NCI-H2029 treated with DMSO at 0.1 percent for 48 hours (cell line): Measurements from ENCODE around the gene CCL25.
A peak's percentile ranks its signal among the peaks of the same experiment; 100 is the strongest.
"Not testable (repeated sequence)": the region's sequence is repeated elsewhere in the genome, so short reads cannot be mapped to it uniquely, and the experiment has no call there.

Experiments used
- DNase-seq: peaks from one replicate; lab custom pipeline; 2025; lab: John Stamatoyannopoulos, UW

Gene CCL25

GRCh38 chr19:8052464-8052859 is at the start of gene CCL25:
Gene CCL25, plus strand, starts transcription at chr19:8052760. Its CDS starts 290 bp downstream, at chr19:8053050.
- DNase-seq: no peak

GRCh38 chr19:8004001-8004400 is 48.6 kb upstream of the CCL25 start:
- no peak for DNase-seq

GRCh38 chr19:8004723-8005513 is 47.6 kb upstream of the CCL25 start:
- no peak for DNase-seq

- DNase-seq: peak; percentile 51
Observed at GRCh38 chr19:8005534-8006256, 46.9 kb upstream of the CCL25 start, which contains the start of gene ELAVL1. Gene ELAVL1, minus strand, starts transcription at chr19:8005641. Its CDS starts 13,826 bp downstream, at chr19:7991815.

- no peak for DNase-seq
Observed at GRCh38 chr19:8017808-8018207, 34.8 kb upstream of the CCL25 start.

GRCh38 chr19:8020681-8021080 is 31.9 kb upstream of the CCL25 start:
- no peak for DNase-seq

GRCh38 chr19:8021374-8021773 is 31.2 kb upstream of the CCL25 start:
- no peak for DNase-seq

GRCh38 chr19:8022275-8022674 is 30.3 kb upstream of the CCL25 start:
- DNase-seq: no peak

GRCh38 chr19:8023371-8023770 is 29.2 kb upstream of the CCL25 start:
- no peak for DNase-seq

GRCh38 chr19:8024256-8024655 is 28.3 kb upstream of the CCL25 start:
- DNase-seq: not testable (repeated sequence)

GRCh38 chr19:8025316-8025715 is 27.2 kb upstream of the CCL25 start:
- DNase-seq: no peak

- no peak for DNase-seq
Observed at GRCh38 chr19:8028951-8029491, 23.5 kb upstream of the CCL25 start.

- DNase-seq: no peak
Observed at GRCh38 chr19:8030960-8031359, 21.6 kb upstream of the CCL25 start.

- DNase-seq: not testable (repeated sequence)
Observed at GRCh38 chr19:8033287-8034177, 19.0 kb upstream of the CCL25 start.

GRCh38 chr19:8034178-8034525 is 18.4 kb upstream of the CCL25 start:
- DNase-seq: no peak

- peak; percentile 59 for DNase-seq
Observed at GRCh38 chr19:8036434-8037099, 16.0 kb upstream of the CCL25 start.

GRCh38 chr19:8038815-8039214 is 13.7 kb upstream of the CCL25 start:
- DNase-seq: no peak

GRCh38 chr19:8039231-8039630 is 13.3 kb upstream of the CCL25 start:
- DNase-seq: no peak

GRCh38 chr19:8041531-8041931 is 11.0 kb upstream of the CCL25 start:
- DNase-seq: no peak

- DNase-seq: no peak
Observed at GRCh38 chr19:8042900-8043299, 9.7 kb upstream of the CCL25 start.

GRCh38 chr19:8044018-8044417 is 8.5 kb upstream of the CCL25 start:
- no peak for DNase-seq
